Measurements from ENCODE around the gene CKMT1A.
"Not testable (repeated sequence)": the region's sequence is repeated elsewhere in the genome, so short reads cannot be mapped to it uniquely, and the experiment has no call there.

Gene CKMT1A

DNA sequence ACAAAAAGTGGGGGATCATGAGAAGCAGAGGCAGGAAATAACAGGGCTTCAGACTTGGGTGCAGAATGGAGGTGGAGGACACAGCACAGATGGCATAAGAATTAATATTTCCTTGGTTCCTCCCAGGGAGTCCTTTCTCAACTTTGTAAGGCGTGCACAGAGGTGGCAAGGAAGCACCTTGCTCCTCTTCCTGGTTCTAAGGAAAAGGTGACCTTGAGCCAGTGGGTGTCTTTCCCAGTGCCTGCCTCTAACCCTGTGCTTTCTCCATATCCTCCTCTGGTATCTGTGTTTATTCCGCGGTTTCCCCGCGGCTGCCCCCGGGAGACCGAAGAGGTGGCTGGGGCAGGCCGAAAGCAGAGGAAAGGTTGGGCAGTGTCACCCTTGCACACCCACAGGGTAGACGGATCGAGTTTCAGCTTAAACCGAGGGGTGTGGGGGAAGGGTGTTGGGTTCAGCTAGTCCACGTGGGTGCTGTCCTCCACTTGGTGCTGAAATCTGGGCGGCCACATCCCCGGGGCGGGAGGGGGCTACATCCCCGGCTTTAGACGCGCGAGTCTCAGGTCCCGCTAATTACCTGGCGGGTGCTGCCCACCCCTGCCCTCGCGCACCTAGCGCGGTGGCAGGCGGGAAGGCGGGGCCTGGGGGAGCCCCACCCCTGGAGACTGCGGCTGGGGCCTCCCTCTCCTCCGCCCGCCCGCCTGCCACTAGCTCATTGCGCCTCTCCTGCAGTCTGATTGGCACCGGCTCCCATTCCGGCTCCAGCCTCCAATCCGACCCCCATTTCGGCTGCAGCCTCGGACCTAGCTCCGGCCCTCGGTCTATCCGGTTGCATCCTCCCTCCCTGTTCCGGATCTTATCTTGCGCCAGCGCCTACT, at the start of gene CKMT1A:
Gene CKMT1A, plus strand, starts transcription at position 712 of the 875 bp plus-strand sequence. CDS start 192 bp downstream, outside the sequence.
- H3K27me3 ChIP-seq (ENCODE audit: control insufficient read depth, insufficient read depth, low read length); H3K9ac ChIP-seq (ENCODE audit: low read length); H3K9me3 ChIP-seq (ENCODE audit: control insufficient read depth, insufficient read depth, low read depth, low read length); H3K4me1 ChIP-seq (ENCODE audit: control insufficient read depth, insufficient read depth, low read length); H3K27ac ChIP-seq (ENCODE audit: low read depth, low read length); H3K36me3 ChIP-seq (ENCODE audit: control insufficient read depth, insufficient read depth, low read length); H3K4me3 ChIP-seq (ENCODE audit: low read depth, low read length): not testable (repeated sequence)

DNA sequence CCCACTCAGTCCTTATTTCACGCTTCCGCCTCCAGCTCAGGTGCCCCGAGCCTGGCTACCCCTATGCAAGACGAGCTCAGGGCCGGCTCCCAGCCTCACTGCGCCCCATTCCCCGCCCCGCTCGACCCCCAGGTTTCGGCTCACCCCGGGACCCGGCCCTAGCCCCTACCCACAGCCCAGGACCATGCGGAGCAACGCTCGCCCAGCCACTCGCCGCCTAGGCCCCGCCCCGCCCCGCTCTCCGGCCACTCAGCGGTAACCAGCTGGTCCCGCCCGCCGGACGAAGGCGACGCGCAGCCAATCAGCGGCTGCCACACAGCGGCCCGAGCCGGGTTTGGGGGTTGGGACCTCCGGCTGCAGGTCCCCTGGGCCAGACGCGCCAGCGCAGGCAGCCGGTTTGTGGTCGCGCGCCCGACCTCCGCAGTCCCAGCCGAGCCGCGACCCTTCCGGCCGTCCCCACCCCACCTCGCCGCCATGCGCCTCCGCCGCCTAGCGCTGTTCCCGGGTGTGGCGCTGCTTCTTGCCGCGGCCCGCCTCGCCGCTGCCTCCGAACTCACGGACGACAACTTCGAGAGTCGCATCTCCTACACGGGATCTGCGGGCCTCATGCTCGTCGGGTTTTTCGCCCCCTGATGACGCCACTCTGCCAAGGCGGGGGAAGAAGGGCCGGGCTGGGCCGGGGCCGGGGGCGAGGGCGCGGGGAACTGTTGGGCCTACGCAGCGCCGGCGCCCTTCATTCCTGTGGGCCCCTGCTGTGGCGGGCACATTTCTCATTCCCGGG, 44.8 kb upstream of the CKMT1A start, which contains the start of gene CATSPER2:
Gene CATSPER2, minus strand, starts transcription at position 196 of the 781 bp plus-strand sequence. CDS start 783 bp downstream, outside the sequence.
- H3K9me3 ChIP-seq (ENCODE audit: control insufficient read depth, insufficient read depth, low read depth, low read length) = peaks cover 9% of the 10 kb centered on the region

DNA sequence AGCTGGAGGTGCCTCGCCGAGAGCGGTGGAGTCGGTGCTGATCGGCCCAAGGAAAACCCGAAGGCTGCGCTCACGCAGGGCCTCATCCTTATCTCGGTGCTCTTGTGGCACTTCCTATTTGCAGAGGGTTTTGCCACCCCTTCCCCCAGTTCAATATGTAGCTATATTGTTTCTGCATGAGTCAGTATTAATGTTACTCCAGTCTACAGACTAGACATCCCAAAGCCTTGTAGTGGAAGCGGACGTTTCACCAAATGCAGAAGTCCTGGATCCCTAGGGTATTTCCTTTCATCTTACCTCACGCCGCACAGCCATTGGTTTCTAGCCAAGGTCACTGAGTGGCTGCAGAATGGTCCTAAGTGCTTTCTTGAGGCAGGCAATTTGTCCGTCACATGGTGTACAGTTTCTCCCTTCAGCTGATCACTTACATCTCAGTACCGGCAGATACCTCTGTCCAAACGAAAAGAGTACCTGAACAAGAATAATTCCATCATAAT, 44.2 kb upstream of the CKMT1A start:
- H3K36me3 ChIP-seq (ENCODE audit: control insufficient read depth, insufficient read depth, low read length); H3K27ac ChIP-seq (ENCODE audit: low read depth, low read length); H3K4me1 ChIP-seq (ENCODE audit: control insufficient read depth, insufficient read depth, low read length); H3K9me3 ChIP-seq (ENCODE audit: control insufficient read depth, insufficient read depth, low read depth, low read length); H3K4me3 ChIP-seq (ENCODE audit: low read depth, low read length); H3K27me3 ChIP-seq (ENCODE audit: control insufficient read depth, insufficient read depth, low read length); H3K9ac ChIP-seq (ENCODE audit: low read length): not testable (repeated sequence)

More for the DNA sequence above, 44.8 kb upstream of the CKMT1A start, which contains the start of gene CATSPER2:
- Histone ChIP-seq H3K4me1 (ENCODE audit: control insufficient read depth, insufficient read depth, low read length) (no peaks in the 10 kb centered on the region), H3K27ac (ENCODE audit: low read depth, low read length) (no peak within 1 kb of the TSS), H3K9ac (ENCODE audit: low read length) (no peak within 1 kb of the TSS), H3K27me3 (ENCODE audit: control insufficient read depth, insufficient read depth, low read length) (no peaks in the 10 kb centered on the region), H3K36me3 (ENCODE audit: control insufficient read depth, insufficient read depth, low read length) (peaks cover 5% of the 10 kb centered on the region), H3K4me3 (ENCODE audit: low read depth, low read length) (no peak within 1 kb of the TSS)

DNA sequence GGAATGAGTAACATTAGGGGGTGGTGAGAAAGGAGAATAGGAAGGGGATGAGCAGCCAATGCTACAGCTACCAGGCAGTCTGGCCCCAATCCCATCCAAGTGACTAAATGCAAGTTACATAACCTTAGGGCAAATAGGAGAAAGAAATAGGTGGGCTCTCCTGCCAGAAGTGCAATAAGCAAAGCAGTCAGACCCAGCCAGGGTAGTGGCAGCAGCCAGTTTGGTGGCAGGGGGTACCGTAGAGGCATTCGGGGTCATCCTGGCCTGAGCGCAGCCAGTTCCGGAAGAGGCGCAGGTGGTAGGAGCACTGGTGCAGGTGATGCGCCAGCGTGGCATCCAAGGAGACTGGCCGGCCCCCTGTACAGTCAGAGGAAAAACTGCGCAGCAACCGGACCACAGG, 33.9 kb upstream of the CKMT1A start:
- H3K9me3 ChIP-seq (ENCODE audit: control insufficient read depth, insufficient read depth, low read depth, low read length); H3K27me3 ChIP-seq (ENCODE audit: control insufficient read depth, insufficient read depth, low read length); H3K4me1 ChIP-seq (ENCODE audit: control insufficient read depth, insufficient read depth, low read length); H3K9ac ChIP-seq (ENCODE audit: low read length); H3K27ac ChIP-seq (ENCODE audit: low read depth, low read length); H3K4me3 ChIP-seq (ENCODE audit: low read depth, low read length); H3K36me3 ChIP-seq (ENCODE audit: control insufficient read depth, insufficient read depth, low read length): not testable (repeated sequence)

DNA sequence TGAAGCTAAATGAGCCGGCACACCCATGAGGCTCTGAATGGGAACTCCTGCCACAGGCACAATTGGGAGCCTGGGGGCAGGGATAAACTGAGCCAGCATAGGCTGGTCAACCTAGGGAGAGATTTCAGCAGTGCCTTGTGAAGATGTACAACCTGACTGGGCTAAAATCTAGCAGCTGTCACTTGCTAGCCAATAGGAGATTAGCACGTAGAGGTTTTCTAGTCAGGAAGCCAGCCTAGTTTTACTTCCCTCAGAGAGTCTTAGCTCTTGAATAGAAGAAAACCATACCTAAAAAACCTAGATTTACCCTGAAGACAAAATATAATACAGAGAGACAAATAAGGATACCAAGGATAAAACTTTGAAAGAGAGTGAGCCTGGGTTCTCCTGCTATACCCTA, 31.4 kb upstream of the CKMT1A start:
- not testable (repeated sequence) for H3K36me3 ChIP-seq (ENCODE audit: control insufficient read depth, insufficient read depth, low read length); H3K9me3 ChIP-seq (ENCODE audit: control insufficient read depth, insufficient read depth, low read depth, low read length); H3K27me3 ChIP-seq (ENCODE audit: control insufficient read depth, insufficient read depth, low read length); H3K4me1 ChIP-seq (ENCODE audit: control insufficient read depth, insufficient read depth, low read length); H3K4me3 ChIP-seq (ENCODE audit: low read depth, low read length); H3K9ac ChIP-seq (ENCODE audit: low read length); H3K27ac ChIP-seq (ENCODE audit: low read depth, low read length)

DNA sequence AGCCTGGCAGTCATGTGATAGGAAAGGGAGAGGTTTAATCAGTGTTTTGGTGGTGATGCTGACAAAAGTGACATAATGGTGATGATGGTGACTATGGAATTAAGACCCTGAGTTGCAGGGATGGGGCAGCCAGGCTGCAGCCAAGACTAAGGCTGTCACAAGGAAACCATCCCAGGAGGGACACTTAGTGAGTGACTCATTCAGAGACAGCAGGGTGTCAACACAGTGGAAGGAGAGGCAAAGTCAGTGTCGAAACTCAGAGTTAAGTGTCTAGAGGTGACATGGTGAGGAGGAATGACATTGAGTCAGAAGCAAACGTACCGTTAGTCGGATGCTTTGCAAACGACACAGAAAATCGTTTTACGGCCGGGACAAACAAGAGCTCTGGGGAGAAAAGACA, 30.3 kb upstream of the CKMT1A start:
- not testable (repeated sequence) for H3K4me3 ChIP-seq (ENCODE audit: low read depth, low read length); H3K36me3 ChIP-seq (ENCODE audit: control insufficient read depth, insufficient read depth, low read length); H3K27me3 ChIP-seq (ENCODE audit: control insufficient read depth, insufficient read depth, low read length); H3K9ac ChIP-seq (ENCODE audit: low read length); H3K27ac ChIP-seq (ENCODE audit: low read depth, low read length); H3K4me1 ChIP-seq (ENCODE audit: control insufficient read depth, insufficient read depth, low read length); H3K9me3 ChIP-seq (ENCODE audit: control insufficient read depth, insufficient read depth, low read depth, low read length)

DNA sequence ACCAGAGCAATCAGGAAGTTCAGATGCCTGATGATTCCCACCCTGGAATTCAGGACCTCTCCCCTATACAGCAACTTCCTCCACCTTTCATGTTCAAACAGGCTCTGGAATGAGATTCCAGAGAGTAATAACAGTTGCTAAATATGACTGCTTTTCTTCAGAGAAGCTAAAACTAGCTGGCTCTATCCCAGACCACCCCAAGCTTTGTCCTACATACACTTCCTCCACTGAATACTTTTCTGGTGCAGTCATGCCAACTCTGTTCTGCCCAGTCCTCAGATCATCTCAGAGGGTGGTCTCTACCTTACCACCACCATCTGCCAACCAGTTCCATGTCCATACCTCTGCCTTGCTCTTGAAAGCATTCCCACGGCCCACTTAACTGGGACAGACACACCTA, 27.5 kb upstream of the CKMT1A start:
- not testable (repeated sequence) for H3K36me3 ChIP-seq (ENCODE audit: control insufficient read depth, insufficient read depth, low read length); H3K27me3 ChIP-seq (ENCODE audit: control insufficient read depth, insufficient read depth, low read length); H3K9ac ChIP-seq (ENCODE audit: low read length); H3K4me1 ChIP-seq (ENCODE audit: control insufficient read depth, insufficient read depth, low read length); H3K27ac ChIP-seq (ENCODE audit: low read depth, low read length); H3K9me3 ChIP-seq (ENCODE audit: control insufficient read depth, insufficient read depth, low read depth, low read length); H3K4me3 ChIP-seq (ENCODE audit: low read depth, low read length)

DNA sequence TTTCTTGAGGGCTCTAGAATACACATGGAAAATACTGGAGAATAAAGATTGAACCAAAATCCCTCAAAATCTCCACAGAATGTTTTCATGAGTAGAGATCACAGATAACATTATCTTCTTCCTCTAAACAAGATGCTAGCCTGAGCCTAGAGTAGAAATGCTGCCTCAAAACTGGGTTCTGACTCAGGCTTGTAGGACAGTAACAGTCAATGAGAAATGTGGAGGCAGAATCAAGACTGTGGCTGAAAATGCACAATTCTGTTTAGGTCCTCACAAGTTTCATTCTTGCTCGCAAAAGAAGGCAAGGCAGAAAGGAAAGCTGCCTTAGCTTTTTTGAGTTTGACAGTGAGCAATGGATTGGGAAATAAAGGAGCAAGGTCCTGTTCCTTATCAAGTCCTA, 19.5 kb upstream of the CKMT1A start:
- not testable (repeated sequence) for H3K9me3 ChIP-seq (ENCODE audit: control insufficient read depth, insufficient read depth, low read depth, low read length); H3K9ac ChIP-seq (ENCODE audit: low read length); H3K36me3 ChIP-seq (ENCODE audit: control insufficient read depth, insufficient read depth, low read length); H3K27ac ChIP-seq (ENCODE audit: low read depth, low read length); H3K27me3 ChIP-seq (ENCODE audit: control insufficient read depth, insufficient read depth, low read length); H3K4me3 ChIP-seq (ENCODE audit: low read depth, low read length); H3K4me1 ChIP-seq (ENCODE audit: control insufficient read depth, insufficient read depth, low read length)

DNA sequence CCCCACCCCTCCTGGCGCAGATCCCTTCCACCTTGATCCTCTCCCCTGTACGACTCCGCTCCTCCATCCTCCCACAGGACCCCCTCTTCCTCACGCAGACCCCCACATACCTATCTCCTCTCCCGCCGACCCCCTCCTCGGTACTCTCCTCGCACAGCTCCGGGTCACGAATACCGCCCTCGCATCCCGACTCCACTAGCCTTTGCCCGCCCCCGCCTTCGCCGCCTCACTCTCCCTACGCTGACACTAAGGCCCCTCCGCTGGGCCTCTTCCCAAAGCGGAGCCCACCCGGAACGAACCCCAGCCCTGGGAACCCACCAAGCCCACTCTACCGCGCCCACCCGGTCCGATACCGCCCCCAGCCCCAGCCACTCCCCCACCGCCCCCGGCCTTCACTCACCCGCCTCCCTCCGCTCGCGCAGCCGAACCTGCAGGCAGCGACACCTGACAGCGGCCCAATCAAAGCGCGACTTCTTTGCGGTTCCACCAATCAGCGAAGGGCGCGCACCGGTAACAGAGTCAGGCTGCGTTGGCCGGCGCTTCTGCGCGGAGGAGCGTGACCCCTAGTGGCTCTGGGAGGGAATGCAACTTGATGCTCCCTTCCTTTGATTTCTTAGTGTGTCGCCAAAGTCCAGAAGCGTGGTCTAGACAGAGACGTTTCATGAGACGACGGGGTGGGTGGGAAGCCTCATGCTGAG, 3.9 kb upstream of the CKMT1A start:
- not testable (repeated sequence) for H3K4me1 ChIP-seq (ENCODE audit: control insufficient read depth, insufficient read depth, low read length); H3K27me3 ChIP-seq (ENCODE audit: control insufficient read depth, insufficient read depth, low read length); H3K4me3 ChIP-seq (ENCODE audit: low read depth, low read length); H3K36me3 ChIP-seq (ENCODE audit: control insufficient read depth, insufficient read depth, low read length); H3K9me3 ChIP-seq (ENCODE audit: control insufficient read depth, insufficient read depth, low read depth, low read length); H3K27ac ChIP-seq (ENCODE audit: low read depth, low read length); H3K9ac ChIP-seq (ENCODE audit: low read length)

DNA sequence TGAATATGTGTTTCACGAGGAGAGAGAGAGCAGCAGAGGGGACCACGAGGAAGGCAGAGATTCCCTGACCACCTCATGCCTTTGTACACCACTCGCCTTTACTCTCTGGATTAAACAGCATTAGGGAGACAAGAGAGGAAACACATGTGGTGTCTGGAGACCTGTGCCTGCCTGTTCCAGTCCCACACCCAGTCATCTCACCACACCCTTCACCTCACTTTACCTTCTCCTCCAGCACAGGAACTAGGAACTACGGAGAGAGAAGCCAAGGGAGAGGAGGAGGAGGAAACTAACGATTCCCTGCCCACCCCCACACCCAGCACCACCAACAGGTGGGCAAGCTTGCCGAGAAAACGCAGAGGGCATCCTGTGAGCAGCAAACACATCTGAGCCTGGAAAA, 980 bp upstream of the CKMT1A start:
- not testable (repeated sequence) for H3K4me3 ChIP-seq (ENCODE audit: low read depth, low read length)

DNA sequence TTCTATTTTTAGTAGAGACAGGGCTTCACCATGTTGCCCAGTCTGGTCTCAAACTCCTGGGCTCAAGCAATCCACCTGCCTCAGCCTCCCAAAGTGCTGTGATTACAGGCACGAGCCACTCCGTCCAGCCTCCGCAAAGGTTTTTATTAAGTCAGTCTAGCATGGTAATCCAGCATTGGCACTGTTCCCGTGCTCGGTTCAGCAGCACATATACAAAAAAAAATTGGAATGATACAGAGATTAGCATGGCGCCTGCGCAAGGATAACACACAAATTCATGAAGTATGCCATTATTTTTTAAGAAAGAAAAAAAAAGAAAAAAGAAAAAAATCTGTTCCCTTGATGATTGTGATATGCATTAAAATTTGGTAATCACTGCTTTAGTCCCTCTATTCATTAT, 8.5 kb downstream of the CKMT1A start:
- no peaks in the 10 kb centered on the region; the same call in 1 of the 2 replicates for H3K36me3 ChIP-seq (ENCODE audit: control insufficient read depth, insufficient read depth, low read length)
- H3K27ac ChIP-seq (ENCODE audit: low read depth, low read length) = no peak overlapping the region
- H3K9ac ChIP-seq (ENCODE audit: low read length) = no peak overlapping the region
- no peak overlapping the region for H3K4me3 ChIP-seq (ENCODE audit: low read depth, low read length)
- no peaks in the 10 kb centered on the region for H3K4me1 ChIP-seq (ENCODE audit: control insufficient read depth, insufficient read depth, low read length)
- H3K9me3 ChIP-seq (ENCODE audit: control insufficient read depth, insufficient read depth, low read depth, low read length) = no peaks in the 10 kb centered on the region
- H3K27me3 ChIP-seq (ENCODE audit: control insufficient read depth, insufficient read depth, low read length) = no peaks in the 10 kb centered on the region

More for the DNA sequence above, 980 bp upstream of the CKMT1A start:
- not testable (repeated sequence) for H3K27ac ChIP-seq (ENCODE audit: low read depth, low read length); H3K36me3 ChIP-seq (ENCODE audit: control insufficient read depth, insufficient read depth, low read length); H3K9ac ChIP-seq (ENCODE audit: low read length); H3K9me3 ChIP-seq (ENCODE audit: control insufficient read depth, insufficient read depth, low read depth, low read length); H3K4me1 ChIP-seq (ENCODE audit: control insufficient read depth, insufficient read depth, low read length); H3K27me3 ChIP-seq (ENCODE audit: control insufficient read depth, insufficient read depth, low read length)
